ENCODE results near the gene PRKCB. TPM values are rescaled to one million over a fixed set of nuclear protein-coding genes. Genes with fewer than 3 reads are reported as not detected.
"Not testable (repeated sequence)": the region's sequence is repeated elsewhere in the genome, so short reads cannot be mapped to it uniquely, and the experiment has no call there.

The PRKCB gene
- total and polyA plus RNA-seq, 2 donors from 2014 or later = 0.62 to 17.8 TPM

DNA sequence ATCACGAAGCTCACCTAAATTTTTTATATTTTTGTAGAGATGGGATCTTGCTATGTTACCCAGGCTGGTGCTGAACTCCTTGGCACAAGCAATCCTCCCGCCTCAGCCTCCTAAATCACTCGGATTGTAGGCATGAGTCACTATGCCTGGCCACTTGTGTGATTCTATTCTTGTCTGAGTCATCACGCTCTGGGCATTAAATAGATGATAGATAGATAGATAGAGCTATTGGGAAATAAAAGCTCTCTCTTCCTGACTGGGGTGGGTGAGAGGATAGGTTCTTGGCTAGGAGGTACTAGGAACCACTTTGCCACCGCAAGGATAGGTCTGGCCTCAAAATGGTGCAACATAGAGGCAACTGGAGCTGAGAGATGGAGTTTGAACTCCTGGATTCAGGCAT, 399.0 kb downstream of the PRKCB start:
- Histone ChIP-seq H3K4me1 (ENCODE audit: control insufficient read depth in 2 of 3, insufficient read depth in 2 of 3, low read depth in 1 of 3, low read length in 3 of 3) (no peaks in the 10 kb centered on the region), H3K36me3 (ENCODE audit: control insufficient read depth in 2 of 3, insufficient read depth in 3 of 3, low read length in 3 of 3) (no peaks in the 10 kb centered on the region), H3K27ac (ENCODE audit: low read depth in 2 of 2, low read length in 2 of 2) (no peak overlapping the region), H3K27me3 (ENCODE audit: control insufficient read depth, insufficient read depth, low read length) (no peaks in the 10 kb centered on the region), H3K4me3 (ENCODE audit: low read length in 3 of 3) (no peak overlapping the region), H3K9me3 (ENCODE audit: control insufficient read depth in 2 of 3, insufficient read depth in 1 of 3, low read length in 3 of 3) (peaks cover 0 to 5% (median 0%) of the 10 kb centered on the region in 3 donors), H3K9ac (ENCODE audit: low read length in 3 of 3) (no peak overlapping the region)
- no peak for DNase-seq
- TF ChIP-seq, protein P1, sequence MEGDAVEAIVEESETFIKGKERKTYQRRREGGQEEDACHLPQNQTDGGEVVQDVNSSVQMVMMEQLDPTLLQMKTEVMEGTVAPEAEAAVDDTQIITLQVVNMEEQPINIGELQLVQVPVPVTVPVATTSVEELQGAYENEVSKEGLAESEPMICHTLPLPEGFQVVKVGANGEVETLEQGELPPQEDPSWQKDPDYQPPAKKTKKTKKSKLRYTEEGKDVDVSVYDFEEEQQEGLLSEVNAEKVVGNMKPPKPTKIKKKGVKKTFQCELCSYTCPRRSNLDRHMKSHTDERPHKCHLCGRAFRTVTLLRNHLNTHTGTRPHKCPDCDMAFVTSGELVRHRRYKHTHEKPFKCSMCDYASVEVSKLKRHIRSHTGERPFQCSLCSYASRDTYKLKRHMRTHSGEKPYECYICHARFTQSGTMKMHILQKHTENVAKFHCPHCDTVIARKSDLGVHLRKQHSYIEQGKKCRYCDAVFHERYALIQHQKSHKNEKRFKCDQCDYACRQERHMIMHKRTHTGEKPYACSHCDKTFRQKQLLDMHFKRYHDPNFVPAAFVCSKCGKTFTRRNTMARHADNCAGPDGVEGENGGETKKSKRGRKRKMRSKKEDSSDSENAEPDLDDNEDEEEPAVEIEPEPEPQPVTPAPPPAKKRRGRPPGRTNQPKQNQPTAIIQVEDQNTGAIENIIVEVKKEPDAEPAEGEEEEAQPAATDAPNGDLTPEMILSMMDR (IDR thresholded peaks at IDR 0.05; ENCODE audit: borderline replicate concordance, extremely low read depth, insufficient read depth) = no peak
- intact Hi-C loops (cut with DNase I) = no loop called here
- FAIRE-seq = no peak

- Histone ChIP-seq H3K9ac (ENCODE audit: low read length in 3 of 3) (no peak overlapping the region), H3K9me3 (ENCODE audit: control insufficient read depth in 2 of 3, insufficient read depth in 1 of 3, low read length in 3 of 3) (peaks cover 0 to 5% (median 0%) of the 10 kb centered on the region in 3 donors), H3K27me3 (ENCODE audit: control insufficient read depth, insufficient read depth, low read length) (no peaks in the 10 kb centered on the region), H3K27ac (ENCODE audit: low read depth in 2 of 2, low read length in 2 of 2) (no peak overlapping the region), H3K4me3 (ENCODE audit: low read length in 3 of 3) (no peak overlapping the region), H3K4me1 (ENCODE audit: control insufficient read depth in 2 of 3, insufficient read depth in 2 of 3, low read depth in 1 of 3, low read length in 3 of 3) (no peaks in the 10 kb centered on the region), H3K36me3 (ENCODE audit: control insufficient read depth in 2 of 3, insufficient read depth in 3 of 3, low read length in 3 of 3) (no peaks in the 10 kb centered on the region)
- intact Hi-C loops (cut with DNase I) = no loop called here
- TF ChIP-seq, protein P1 (IDR thresholded peaks at IDR 0.05; ENCODE audit: borderline replicate concordance, extremely low read depth, insufficient read depth) = no peak
- FAIRE-seq (no peak), DNase-seq (no peak)
These were observed 400.0 kb downstream of the PRKCB start for GRCh38 chr16:24235806-24236205.

DNA sequence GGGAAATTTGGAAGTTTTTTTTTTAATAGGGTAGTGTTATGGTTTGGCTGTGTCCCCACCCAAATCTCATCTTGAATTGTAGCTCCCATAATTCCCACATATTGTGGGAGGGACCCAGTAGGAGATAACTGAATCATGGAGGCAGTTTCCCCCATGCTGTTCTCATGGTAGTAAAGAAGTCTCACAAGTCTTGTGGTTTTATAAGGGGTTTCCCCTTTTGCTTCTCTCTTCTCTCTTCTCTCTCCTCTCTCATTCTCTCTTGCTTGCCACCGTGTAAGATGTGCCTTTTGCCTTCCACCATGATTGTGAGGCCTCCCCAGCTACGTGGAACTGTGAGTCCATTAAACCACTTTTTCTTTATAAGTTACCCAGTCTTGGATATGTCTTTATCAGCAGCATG, 403.1 kb downstream of the PRKCB start:
- intact Hi-C loops (cut with DNase I); FAIRE-seq: not testable (repeated sequence)

DNA sequence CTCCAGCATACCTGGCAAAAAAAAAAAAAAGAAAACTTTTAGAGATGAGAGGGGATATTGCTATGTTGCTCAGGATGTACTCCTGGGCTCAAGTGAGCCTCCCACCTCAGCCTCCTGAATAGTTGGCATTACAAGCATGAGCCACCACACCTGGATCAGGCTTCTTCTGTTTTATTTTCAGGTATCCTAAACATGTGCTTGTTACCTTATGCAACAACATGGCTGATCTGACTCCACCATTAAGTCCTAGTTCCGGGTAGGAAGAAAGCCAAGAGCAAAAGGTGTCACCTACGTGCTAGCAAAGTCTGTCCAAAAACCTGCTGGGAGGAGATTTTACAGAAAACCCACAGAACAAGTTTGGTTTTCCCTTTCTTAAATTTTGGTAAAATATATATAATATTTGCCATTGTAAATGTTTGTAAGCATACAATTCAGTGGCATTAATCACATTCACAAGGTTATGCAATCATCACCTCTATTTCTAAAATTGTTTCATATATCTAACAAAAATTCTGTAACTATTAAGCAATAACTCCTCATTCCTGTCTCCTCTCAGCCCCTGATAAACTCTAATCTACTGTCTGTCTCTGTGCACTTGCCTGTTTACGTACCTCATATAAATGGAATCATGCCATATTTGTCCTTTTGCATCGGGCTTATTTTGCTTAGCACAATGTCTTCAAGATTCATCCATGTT, 411.3 kb downstream of the PRKCB start:
- H3K4me1 ChIP-seq (ENCODE audit: control insufficient read depth in 2 of 3, insufficient read depth in 2 of 3, low read depth in 1 of 3, low read length in 3 of 3) = no peaks in the 10 kb centered on the region
- intact Hi-C loops (cut with DNase I) = no loop called here
- no peak overlapping the region for H3K27ac ChIP-seq (ENCODE audit: low read depth in 2 of 2, low read length in 2 of 2)
- DNase-seq (no peak), FAIRE-seq (no peak)
- H3K4me3 ChIP-seq (ENCODE audit: low read length in 3 of 3) = no peak overlapping the region
- no peak overlapping the region for H3K9ac ChIP-seq (ENCODE audit: low read length in 3 of 3)
- H3K9me3 ChIP-seq (ENCODE audit: control insufficient read depth in 2 of 3, insufficient read depth in 1 of 3, low read length in 3 of 3) = no peaks in the 10 kb centered on the region
- H3K36me3 ChIP-seq (ENCODE audit: control insufficient read depth in 2 of 3, insufficient read depth in 3 of 3, low read length in 3 of 3) = no peaks in the 10 kb centered on the region
- H3K27me3 ChIP-seq (ENCODE audit: control insufficient read depth, insufficient read depth, low read length) = no peaks in the 10 kb centered on the region
- TF ChIP-seq, protein P1 (IDR thresholded peaks at IDR 0.05; ENCODE audit: borderline replicate concordance, extremely low read depth, insufficient read depth) = no peak

More for the DNA sequence above, 403.1 kb downstream of the PRKCB start:
- H3K4me3 ChIP-seq (ENCODE audit: low read length in 3 of 3); DNase-seq; H3K9me3 ChIP-seq (ENCODE audit: control insufficient read depth in 2 of 3, insufficient read depth in 1 of 3, low read length in 3 of 3); H3K36me3 ChIP-seq (ENCODE audit: control insufficient read depth in 2 of 3, insufficient read depth in 3 of 3, low read length in 3 of 3); H3K27me3 ChIP-seq (ENCODE audit: control insufficient read depth, insufficient read depth, low read length); H3K27ac ChIP-seq (ENCODE audit: low read depth in 2 of 2, low read length in 2 of 2); H3K4me1 ChIP-seq (ENCODE audit: control insufficient read depth in 2 of 3, insufficient read depth in 2 of 3, low read depth in 1 of 3, low read length in 3 of 3); H3K9ac ChIP-seq (ENCODE audit: low read length in 3 of 3): not testable (repeated sequence)

Data from kidney (tissue), 14 donors.